K562 (cell line): ENCODE data around the gene ZNF597. TPM values are rescaled to one million over a fixed set of nuclear protein-coding genes. Genes with fewer than 3 reads are reported as not detected.
A peak's percentile ranks its signal among the peaks of the same experiment; 100 is the strongest.

Experiments used
- ATAC-seq: fragments of 200-7000 bp; cut with Tn5 transposase; 3 replicates; pipeline ENCODE4 v1.9.1; 2020; ENCODE audit warnings: moderate library complexity
- BruUV-seq: library from RNA; stranded (reverse); fragments of 400-500 nt; replicated peaks from 2 replicates; lab custom pipeline; 2021; lab: Mats Ljungman, UMichigan
- CTCF ChIA-PET: fragments of 300-600 bp; formaldehyde crosslinking; extraction: SDS; loops from one replicate; lab custom pipeline; 2021; ENCODE audit warnings: low intra/inter-chr PET ratio; lab: Yijun Ruan, JAX
- POLR2A ChIA-PET: fragments of 300-600, 350-650 bp; sonication (Branson Sonifier 250); formaldehyde crosslinking; extraction: SDS; loops from one replicate; lab custom pipeline; 2021; ENCODE audit warnings: antibody characterized with exemption, inconsistent platforms; lab: Yijun Ruan, JAX
- DNase-seq, 4 experiments: peaks; one replicate each; pipeline versions ENCODE4 v3.0.0 to v3.0.0-alpha.2; 2011 to 2018; ENCODE audit warnings: low spot score in 3 of 4, mixed read lengths in 3 of 4; ENCODE audit errors: extremely low read depth in 1 of 4
- FAIRE-seq: peaks from 2 replicates; lab custom pipeline; 2011; peaks lifted over from hg19 to GRCh38; lab: Jason Lieb, UNC
- H2AFZ ChIP-seq: 2 replicates; pipeline ENCODE4 v1.6.0; 2011; ENCODE audit warnings: low read depth, low read length, control low read depth, inconsistent platforms
- H3K27ac ChIP-seq: fragments of 200-600 bp; 3 replicates; pipeline ENCODE4 v1.8.0; 2011; ENCODE audit warnings: low read depth, mild to moderate bottlenecking, control low read depth, inconsistent platforms, low read length, moderate library complexity, mixed read lengths; ENCODE audit errors: extremely low read depth
- H3K27me3 ChIP-seq, 2 experiments: fragments of 300-600 bp in 1 of 2; 2 replicates in 1 of 2; 3 replicates in 1 of 2; pipeline versions ENCODE4 v1.6.0 to v1.8.0; 2011; ENCODE audit warnings: inconsistent platforms in 2 of 2, low read length in 2 of 2, mild to moderate bottlenecking in 1 of 2, mixed read lengths in 1 of 2, moderate library complexity in 1 of 2; ENCODE audit not compliant: control insufficient read depth in 2 of 2, insufficient read depth in 2 of 2
- H3K36me3 ChIP-seq: fragments of 300-600 bp; 3 replicates; pipeline ENCODE4 v1.8.0; 2011; ENCODE audit warnings: mild to moderate bottlenecking, low read length, inconsistent platforms; ENCODE audit not compliant: control insufficient read depth, insufficient read depth
- H3K4me1 ChIP-seq, 2 experiments: fragments of 200-600 bp in 1 of 2; replicated peaks in 1 of 2; 2 replicates in 1 of 2; 3 replicates in 1 of 2; pipeline versions ENCODE4 v1.5.1 to v1.8.0; 2011; ENCODE audit warnings: inconsistent platforms in 2 of 2, low read length in 2 of 2, mild to moderate bottlenecking in 1 of 2, mixed read lengths in 1 of 2, moderate library complexity in 1 of 2; ENCODE audit not compliant: control insufficient read depth in 2 of 2, insufficient read depth in 2 of 2
- H3K4me2 ChIP-seq: 2 replicates; pipeline ENCODE4 v1.6.1; 2011; ENCODE audit warnings: low read length, control low read depth, inconsistent platforms, mixed read lengths; ENCODE audit not compliant: insufficient read depth
- H3K4me3 ChIP-seq: fragments of 200-600 bp; sonication (generic), shearing (Covaris generic); 2 replicates; pipeline ENCODE4 v1.5.1; 2016; ENCODE audit warnings: control low read depth, inconsistent platforms
- H3K79me2 ChIP-seq: fragments of 200-600 bp; 3 replicates; pipeline ENCODE4 v1.8.0; 2011; ENCODE audit warnings: low read length, inconsistent platforms; ENCODE audit not compliant: control insufficient read depth, insufficient read depth
- H3K9ac ChIP-seq, 2 experiments: 2 replicates each; pipeline versions ENCODE4 v1.6.0 to v1.6.1; 2011; ENCODE audit warnings: low read depth in 2 of 2, low read length in 2 of 2, control low read depth in 1 of 2, inconsistent platforms in 1 of 2, mild to moderate bottlenecking in 1 of 2, mixed read lengths in 1 of 2; ENCODE audit not compliant: insufficient read depth in 1 of 2
- H3K9me1 ChIP-seq: one replicate; pipeline ENCODE4 v1.6.0; 2011; ENCODE audit warnings: inconsistent platforms, mild to moderate bottlenecking, low read length, moderate library complexity; ENCODE audit not compliant: control insufficient read depth, insufficient read depth
- H3K9me3 ChIP-seq: replicated peaks from 2 replicates; pipeline ENCODE4 v1.5.1; 2011; ENCODE audit warnings: low read depth, low read length, inconsistent platforms; ENCODE audit not compliant: control insufficient read depth, insufficient read depth
- H4K20me1 ChIP-seq: replicated peaks from 2 replicates; pipeline ENCODE4 v1.6.1; 2011; ENCODE audit warnings: low read length, inconsistent platforms, mixed read lengths; ENCODE audit not compliant: control insufficient read depth, insufficient read depth
- ARID1B ChIP-seq: fragments of 450-650 bp; IDR thresholded peaks from 2 replicates; pipeline ENCODE4 v1.6.1; 2016; ENCODE audit warnings: antibody characterized with exemption, mild to moderate bottlenecking, inconsistent platforms
- CGGBP1 ChIP-seq: fragments of 250-450 bp; sonication (Bioruptor Pico); IDR thresholded peaks from 2 replicates; pipeline ENCODE4 v1.9.0; 2021; ENCODE audit warnings: mild to moderate bottlenecking
- ELK1 ChIP-seq: sonication (generic); formaldehyde crosslinking; IDR thresholded peaks from 2 replicates; pipeline ENCODE4 v1.8.1; 2022; ENCODE audit warnings: missing genetic modification reagents
- EP300 ChIP-seq: IDR thresholded peaks from 2 replicates; pipeline ENCODE4 v1.6.1; 2012; ENCODE audit warnings: low read length, improper control_type of control experiment
- FOS ChIP-seq: IDR thresholded peaks from 3 replicates; pipeline ENCODE4 v1.6.1; 2011; ENCODE audit not compliant: insufficient read length; ENCODE audit errors: extremely low read depth
- IRF1 ChIP-seq: sonication (generic); formaldehyde crosslinking; IDR thresholded peaks from 2 replicates; pipeline ENCODE4 v1.8.0; 2022; ENCODE audit warnings: missing genetic modification reagents, mild to moderate bottlenecking, borderline replicate concordance
- IRF9 ChIP-seq: fragments of 450-650 bp; IDR thresholded peaks from 2 replicates; pipeline ENCODE4 v1.6.1; 2016; ENCODE audit warnings: missing biosample characterization, missing genetic modification characterization
- MLLT1 ChIP-seq, 2 experiments: fragments of 450-650 bp; IDR thresholded peaks; 2 replicates each; pipeline ENCODE4 v1.6.1; 2016
- SMARCA4 ChIP-seq: fragments of 450-650 bp; IDR thresholded peaks from 2 replicates; pipeline ENCODE4 v1.6.1; 2016
- SPI1 ChIP-seq: IDR thresholded peaks from 2 replicates; pipeline ENCODE4 v1.6.1; 2011; ENCODE audit warnings: low read depth, low read length, control low read depth, borderline replicate concordance
- TRIM28 ChIP-seq: fragments of 450-650 bp; IDR thresholded peaks from 2 replicates; pipeline ENCODE4 v1.6.1; 2017
- USF1 ChIP-seq: sonication (generic); formaldehyde crosslinking; IDR thresholded peaks from 2 replicates; pipeline ENCODE4 v1.9.0; 2022; ENCODE audit warnings: mild to moderate bottlenecking, missing genetic modification reagents
- ZBTB12 ChIP-seq: fragments of 250-450 bp; sonication (Bioruptor Pico); IDR thresholded peaks from 2 replicates; pipeline ENCODE4 v1.4.0; 2020
- ZEB2 ChIP-seq: fragments of 450-650 bp; IDR thresholded peaks from 2 replicates; pipeline ENCODE4 v1.6.1; 2016
- ZNF217 ChIP-seq: sonication (generic); formaldehyde crosslinking; IDR thresholded peaks from 2 replicates; pipeline ENCODE4 v1.8.0; 2022; ENCODE audit warnings: mild to moderate bottlenecking, missing genetic modification reagents
- ZNF764 ChIP-seq: fragments of 250-450 bp; sonication (Bioruptor Pico); IDR thresholded peaks from 2 replicates; pipeline ENCODE4 v1.4.0; 2020; ENCODE audit warnings: low read depth, mild to moderate bottlenecking, moderate library complexity
- ZNF79 ChIP-seq: fragments of 250-450 bp; sonication (Bioruptor Pico); IDR thresholded peaks from 2 replicates; pipeline ENCODE4 v1.4.0; 2020; ENCODE audit warnings: low read depth, mild to moderate bottlenecking, moderate library complexity
- WGBS: fragments of 100-300 bp; shearing (Covaris generic); methylation state at CpG from one replicate; pipeline ENCODE4 v1.1.6; 2016; ENCODE audit warnings: low coverage, mixed read lengths; ENCODE audit not compliant: insufficient coverage; ENCODE audit errors: missing lambda C conversion rate; 5-methylcytosine and 5-hydroxymethylcytosine counted together
- in situ Hi-C: fragments of 300-500 bp; cut with MboI; formaldehyde crosslinking; loops from 4 replicates; pipeline ENCODE4 v1.15.0; 2018; ENCODE audit warnings: inconsistent platforms, mixed read lengths
- intact Hi-C: fragments of 100-400 bp; cut with micrococcal nuclease; formaldehyde crosslinking; loops from 2 replicates; pipeline ENCODE4 v1.14.2; 2022
- polyA plus RNA-seq, 8 experiments: library from polyadenylated mRNA; depleted of rRNA in 4 of 8; stranded (reverse) in 5 of 8; unstranded in 3 of 8; fragments of >200 nt; fragmentation: Nextera tagmentation in 2 of 8; fragmentation: Illumina TruSeq in 1 of 8; extraction: Ambion mirVana in 2 of 8; extraction: Trizol in 1 of 8; gene quantifications; 2 replicates each; pipeline versions ENCODE4 v1.2.1 to v1.2.3, GENCODE V29; 2011 to 2014; ENCODE audit warnings: inconsistent platforms in 1 of 8, missing spikeins in 1 of 8
- total RNA-seq, 7 experiments: library from RNA; depleted of rRNA in 6 of 7; stranded (reverse); fragments of >200 nt in 6 of 7; fragmentation: Illumina TruSeq in 2 of 7; extraction: Trizol in 2 of 7; gene quantifications; 2 replicates each; pipeline versions ENCODE4 v1.2.1 to v1.2.3, GENCODE V29; 2011 to 2021; ENCODE audit warnings: low replicate concordance in 1 of 7

ZNF597 gene
- total and polyA plus RNA-seq, 9 of the 15 experiments (the other 6 are each of a cell fraction or from before 2014, with no cell fraction given): 0.14 to 0.68 (median 0.42) TPM

GRCh38 chr16:3458278-3458851 lies 15.1 kb upstream of the ZNF597 start:
- Histone ChIP-seq H3K79me2 (peaks cover 53% of the 10 kb centered on the region), H3K9me3 (no peaks in the 10 kb centered on the region), H2AFZ (peak overlapping the region; percentile 88), H3K4me1 (peaks cover 23 to 28% of the 10 kb centered on the region in 2 experiments; a peak in 4 of 5 replicates), H3K4me2 (peak overlapping the region; percentile 98), H3K36me3 (peaks cover 3% of the 10 kb centered on the region; the same call in 2 of the 3 replicates), H3K27me3 (no peaks in the 10 kb centered on the region), H3K9me1 (no peaks in the 10 kb centered on the region), H3K4me3 (peak overlapping the region; percentile 81), H3K27ac (peak overlapping the region; percentile 99), H3K9ac (peak overlapping the region; percentile 94 to 98), H4K20me1 (peaks cover 12% of the 10 kb centered on the region)
- BruUV-seq: no TSS peak
- 1% methylated on average over 36 of the region's 47 CpGs for WGBS
- in situ Hi-C loops: no loop called here
- intact Hi-C loops: loop anchor here (2.0 to 5.0 kb wide), 2 partner anchors 58 to 271 kb away; partner anchors contain the start of genes OR1F1, ZNF174 and ZSCAN32
- ATAC-seq (peak; percentile 7; the same call in 2 of the 3 replicates), DNase-seq (peak in 2 of 4 experiments; percentile 39 to 53), FAIRE-seq (no peak)
- POLR2A ChIA-PET: no interaction called here
- CTCF ChIA-PET: no interaction called here
- TF ChIP-seq USF1 (CRISPR knock-in tag) (no peak), EP300 (no peak), ARID1B (no peak), ZNF764 (CRISPR knock-in tag) (no peak), SPI1 (no peak), ZEB2 (no peak), ZNF217 (CRISPR knock-in tag) (no peak), ELK1 (CRISPR knock-in tag) (no peak), MLLT1 (IDR thresholded peaks at IDR 0.05) (no peak), ZNF79 (no peak), SMARCA4 (no peak), CGGBP1 (CRISPR knock-in tag) (no peak), FOS (no peak), ZBTB12 (CRISPR knock-in tag) (no peak), IRF9 (no peak), TRIM28 (no peak), IRF1 (no peak)
